NCI-H345 treated with DMSO at 0.1 percent for 48 hours (cell line): ENCODE data around the gene CDCA4.
"Not testable (repeated sequence)": the region's sequence is repeated elsewhere in the genome, so short reads cannot be mapped to it uniquely, and the experiment has no call there.

Experiments used
- DNase-seq: peaks from one replicate; lab custom pipeline; 2025; ENCODE audit not compliant: unreplicated experiment; lab: John Stamatoyannopoulos, UW

The CDCA4 gene

DNA sequence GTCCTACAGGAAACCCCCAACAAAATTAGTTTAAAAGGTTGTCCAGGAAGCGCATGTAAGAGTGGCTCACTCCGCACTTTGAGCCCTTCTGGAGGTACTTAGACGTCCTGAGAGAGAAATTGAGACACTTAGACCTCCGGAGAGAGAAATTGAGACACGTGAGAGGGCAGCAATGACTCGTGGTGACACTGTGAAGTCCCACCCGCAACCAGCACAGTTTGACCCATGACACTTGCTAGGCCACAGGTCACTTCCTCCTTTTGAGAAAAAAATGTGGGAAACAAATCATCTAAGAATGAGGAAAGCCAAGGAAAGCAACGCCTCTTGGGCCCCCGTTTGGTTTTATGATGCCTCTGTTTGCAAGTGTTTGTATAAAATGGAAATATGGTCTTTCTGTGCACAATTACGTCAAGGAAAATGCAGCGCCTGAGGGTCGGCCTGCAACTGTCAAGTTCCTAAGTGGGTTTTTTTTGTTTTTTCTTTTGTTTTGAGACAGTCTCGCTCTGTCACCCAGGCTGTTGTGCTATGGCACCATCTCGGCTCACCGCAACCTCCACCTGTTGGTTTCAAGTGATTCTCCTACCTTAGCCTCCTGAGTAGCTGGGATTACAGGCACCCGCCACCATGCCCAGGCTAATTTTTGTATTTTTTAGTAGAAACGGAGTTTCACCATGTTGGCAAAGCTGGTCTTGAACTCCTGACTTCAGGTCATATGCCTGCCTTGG lies 13.6 kb upstream of the CDCA4 start:
- no peak for DNase-seq

- not testable (repeated sequence) for DNase-seq
Observed at GRCh38 chr14:105033412-105033900, 12.6 kb upstream of the CDCA4 start.

- DNase-seq = not testable (repeated sequence)
Observed at GRCh38 chr14:105032451-105032901, 11.6 kb upstream of the CDCA4 start.

- no peak for DNase-seq
Observed at GRCh38 chr14:105030836-105031396, 10.0 kb upstream of the CDCA4 start.

GRCh38 chr14:105030194-105030593 lies 9.3 kb upstream of the CDCA4 start:
- no peak for DNase-seq

- no peak for DNase-seq
Observed at GRCh38 chr14:105029402-105029801, 8.5 kb upstream of the CDCA4 start.

GRCh38 chr14:105028251-105028927 lies 7.5 kb upstream of the CDCA4 start:
- no peak for DNase-seq

DNA sequence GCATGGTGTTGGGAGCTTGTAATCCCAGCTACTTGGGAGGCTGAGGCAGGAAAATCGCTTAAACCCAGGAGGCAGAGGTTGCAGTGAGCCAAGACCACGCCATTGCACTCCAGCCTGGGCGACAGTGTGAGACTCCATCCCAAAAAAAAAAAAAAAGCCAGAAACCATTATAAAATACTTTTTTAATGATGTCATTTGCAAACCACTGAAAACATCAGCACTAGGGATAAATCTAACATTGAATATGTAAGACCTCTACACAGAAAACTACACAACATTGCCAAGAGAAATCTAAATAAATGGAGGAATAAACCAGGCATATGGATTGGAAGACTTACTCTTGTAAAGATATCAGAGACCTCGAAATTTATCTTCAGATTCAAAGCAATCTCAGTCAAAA lies 6.8 kb upstream of the CDCA4 start:
- not testable (repeated sequence) for DNase-seq

DNA sequence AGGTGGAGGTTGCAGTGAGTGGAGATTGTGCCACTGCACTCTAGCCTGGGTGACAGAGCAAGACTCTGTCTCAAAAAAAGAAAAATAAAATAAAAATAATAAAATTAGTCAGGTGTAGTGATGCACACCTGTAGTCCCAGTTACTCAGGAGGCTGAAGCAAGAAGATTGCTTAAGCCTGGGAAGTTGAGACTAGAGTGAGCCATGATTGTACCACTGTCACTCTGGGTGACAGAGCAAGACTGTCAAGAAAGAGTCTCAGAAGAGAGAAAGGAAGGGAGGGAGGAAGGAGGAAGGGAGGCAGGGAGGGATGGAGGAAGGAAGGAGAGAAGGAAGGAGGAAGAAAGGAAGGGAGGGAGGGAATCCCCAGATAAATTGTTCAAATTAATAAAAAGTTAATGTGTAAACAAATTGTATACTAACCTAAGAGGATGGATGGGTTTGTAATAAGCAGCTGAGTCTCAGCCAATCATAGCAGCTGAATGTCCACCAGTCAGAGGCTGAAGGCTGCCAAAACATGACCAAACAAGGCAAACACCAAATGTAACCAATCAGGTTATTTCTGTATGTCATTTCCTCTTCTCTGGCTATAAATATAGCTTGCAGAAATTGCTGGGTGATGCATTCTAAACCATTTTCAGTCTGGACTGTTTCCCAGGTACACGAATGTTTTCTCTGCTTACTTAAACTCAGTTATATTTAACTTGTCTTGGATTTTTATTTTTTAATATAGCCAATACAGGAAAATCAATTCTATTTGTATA lies 6.1 kb upstream of the CDCA4 start:
- no peak for DNase-seq

DNA sequence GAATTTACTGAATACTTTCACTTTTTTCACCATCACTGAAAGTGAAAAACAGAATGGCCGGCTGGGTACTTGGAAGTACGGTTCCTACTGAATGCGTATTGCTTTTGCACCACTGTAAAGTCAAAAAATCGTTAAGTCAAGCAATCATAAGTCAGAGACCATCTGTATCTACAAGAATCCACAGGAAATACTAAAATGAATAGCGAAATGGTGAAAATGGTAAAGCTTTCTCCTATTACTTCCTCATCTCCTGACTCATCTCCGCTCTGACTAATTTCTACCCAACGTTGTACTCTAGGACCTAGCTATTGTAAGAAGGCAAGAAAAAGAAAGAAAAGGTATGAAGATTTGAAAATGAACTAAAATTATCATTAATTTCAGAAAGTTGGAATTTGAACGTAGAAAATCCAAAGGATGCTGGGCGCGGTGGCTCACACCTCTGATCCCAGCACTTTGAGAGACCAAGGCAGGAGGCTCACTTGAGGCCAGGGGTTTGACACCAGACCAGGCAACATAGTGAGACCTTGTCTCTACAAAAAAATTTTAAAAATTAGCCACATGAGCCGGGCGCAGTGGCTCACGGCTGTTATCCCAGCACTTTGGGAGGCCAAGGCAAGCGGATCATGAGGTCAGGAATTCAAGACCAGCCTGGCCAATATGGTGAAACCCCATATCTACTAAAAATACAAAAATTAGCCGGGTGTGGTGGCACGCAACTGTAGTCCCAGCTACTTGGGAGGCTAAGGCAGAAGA lies 5.3 kb upstream of the CDCA4 start:
- DNase-seq = no peak

DNA sequence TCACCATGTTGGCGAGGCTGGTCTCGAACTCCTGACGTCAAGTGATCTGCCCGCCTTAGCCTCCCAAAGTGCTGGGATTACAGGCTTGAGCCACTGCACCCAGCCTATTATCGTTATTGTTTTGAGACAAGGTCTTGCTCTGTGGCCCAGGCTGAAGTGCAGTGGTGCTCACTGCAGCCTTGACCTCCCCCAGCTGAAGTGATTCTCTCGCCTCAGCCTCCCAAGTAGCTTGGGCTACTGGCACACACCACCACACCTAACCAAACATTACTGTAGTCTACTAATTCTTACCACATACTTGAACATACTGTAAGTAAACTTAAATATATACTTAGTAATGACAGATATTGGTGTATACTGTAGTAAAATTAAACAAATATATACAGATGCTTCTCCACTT lies 4.5 kb upstream of the CDCA4 start:
- no peak for DNase-seq

DNA sequence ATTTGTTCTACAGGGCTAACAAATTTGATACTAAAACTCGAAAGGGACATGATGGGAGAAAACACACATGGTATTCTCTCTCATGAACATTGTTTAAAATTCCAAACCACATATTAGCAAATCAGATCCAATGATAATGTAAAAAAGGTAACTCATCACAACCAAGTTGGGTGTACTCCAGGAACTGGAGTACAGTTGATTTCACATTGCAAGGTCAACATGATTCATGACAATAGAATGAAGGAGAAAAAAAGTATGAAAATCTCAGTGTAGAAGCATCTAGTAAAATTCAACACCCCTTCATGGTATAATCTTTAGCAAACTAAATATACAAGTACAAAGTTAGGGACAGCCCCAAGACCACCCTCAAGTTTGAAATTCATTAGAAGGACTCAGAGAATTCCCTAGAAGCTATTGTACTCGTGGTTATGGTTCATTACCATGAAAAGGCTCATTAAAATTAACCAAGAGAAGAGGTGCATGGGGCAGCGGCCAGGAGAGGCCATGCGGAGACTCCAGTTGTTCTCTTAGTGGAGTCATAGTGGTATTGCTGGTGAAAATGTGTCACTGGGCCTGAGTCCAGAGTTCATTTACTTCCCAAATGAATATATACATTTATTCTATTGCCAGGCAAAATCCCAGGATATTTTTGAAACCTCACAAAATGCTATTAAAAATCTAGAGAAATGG lies 3.1 kb upstream of the CDCA4 start:
- no peak for DNase-seq

DNA sequence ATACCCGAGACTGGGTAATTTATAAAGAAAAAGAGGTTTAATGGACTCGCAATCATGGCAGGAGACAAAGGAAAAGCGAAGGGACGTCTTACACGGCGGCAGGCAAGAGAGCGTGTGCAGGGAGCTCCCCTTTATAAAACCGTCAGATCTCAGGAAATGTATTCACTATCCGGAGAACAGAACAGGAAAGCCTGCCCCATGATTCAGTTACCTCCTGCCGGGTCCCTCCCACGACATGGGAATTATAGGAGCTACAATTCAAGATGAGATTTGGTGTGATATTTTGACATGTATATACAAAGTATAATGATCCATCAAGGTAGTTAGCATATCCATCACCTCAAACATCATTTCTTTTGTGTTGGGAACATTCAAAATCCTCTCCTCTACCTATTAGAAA lies 2.3 kb upstream of the CDCA4 start:
- DNase-seq = no peak

DNA sequence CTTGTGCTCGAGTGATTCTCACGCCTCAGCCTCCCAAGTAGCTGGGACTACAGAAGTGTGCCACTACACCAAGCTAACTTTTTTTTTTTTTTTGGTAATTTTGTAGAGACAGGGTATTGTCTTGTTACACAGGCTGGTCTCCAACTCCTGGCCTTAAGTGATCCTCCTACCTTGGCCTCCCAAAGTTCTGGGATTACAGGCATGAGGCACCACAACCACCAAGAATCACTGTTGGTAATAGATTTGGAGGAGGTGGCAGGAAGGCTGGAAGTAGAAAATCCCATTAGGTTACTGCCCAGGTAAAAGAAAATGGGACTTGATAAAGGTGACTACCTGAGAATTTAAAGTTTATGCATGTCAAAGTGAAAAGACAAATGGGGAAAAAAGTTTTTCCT lies 1.4 kb upstream of the CDCA4 start:
- DNase-seq = no peak

DNA sequence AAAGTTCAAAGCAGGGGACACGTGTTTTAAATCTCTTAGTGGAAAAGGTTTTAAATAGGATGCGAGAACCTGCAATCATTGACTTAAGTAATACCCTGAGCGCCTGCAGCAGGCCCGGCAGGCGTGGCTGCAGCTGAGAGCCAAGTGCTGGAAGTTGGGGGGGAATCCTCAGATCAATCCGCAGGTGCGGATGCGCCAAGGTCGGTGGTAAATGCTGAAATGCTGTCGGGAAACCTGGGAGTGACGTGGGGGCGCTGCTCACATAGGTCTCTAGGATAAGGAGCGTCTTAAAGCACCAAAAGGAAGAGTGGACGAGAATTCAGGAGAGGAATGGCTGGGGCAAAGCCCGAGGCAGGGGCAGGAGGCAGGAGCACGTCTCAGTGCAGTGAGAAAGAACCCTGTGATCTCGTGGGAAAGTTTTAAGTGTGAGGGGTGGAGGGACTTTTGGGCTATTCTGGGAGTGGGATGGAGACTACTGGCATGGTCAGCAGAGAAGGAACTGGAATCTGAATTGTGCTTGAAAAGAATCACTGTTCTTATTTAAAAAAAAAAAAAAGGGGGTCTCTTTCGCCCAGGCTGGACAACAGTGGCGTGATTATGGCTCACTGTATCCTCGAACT lies 883 bp upstream of the CDCA4 start:
- no peak for DNase-seq

DNA sequence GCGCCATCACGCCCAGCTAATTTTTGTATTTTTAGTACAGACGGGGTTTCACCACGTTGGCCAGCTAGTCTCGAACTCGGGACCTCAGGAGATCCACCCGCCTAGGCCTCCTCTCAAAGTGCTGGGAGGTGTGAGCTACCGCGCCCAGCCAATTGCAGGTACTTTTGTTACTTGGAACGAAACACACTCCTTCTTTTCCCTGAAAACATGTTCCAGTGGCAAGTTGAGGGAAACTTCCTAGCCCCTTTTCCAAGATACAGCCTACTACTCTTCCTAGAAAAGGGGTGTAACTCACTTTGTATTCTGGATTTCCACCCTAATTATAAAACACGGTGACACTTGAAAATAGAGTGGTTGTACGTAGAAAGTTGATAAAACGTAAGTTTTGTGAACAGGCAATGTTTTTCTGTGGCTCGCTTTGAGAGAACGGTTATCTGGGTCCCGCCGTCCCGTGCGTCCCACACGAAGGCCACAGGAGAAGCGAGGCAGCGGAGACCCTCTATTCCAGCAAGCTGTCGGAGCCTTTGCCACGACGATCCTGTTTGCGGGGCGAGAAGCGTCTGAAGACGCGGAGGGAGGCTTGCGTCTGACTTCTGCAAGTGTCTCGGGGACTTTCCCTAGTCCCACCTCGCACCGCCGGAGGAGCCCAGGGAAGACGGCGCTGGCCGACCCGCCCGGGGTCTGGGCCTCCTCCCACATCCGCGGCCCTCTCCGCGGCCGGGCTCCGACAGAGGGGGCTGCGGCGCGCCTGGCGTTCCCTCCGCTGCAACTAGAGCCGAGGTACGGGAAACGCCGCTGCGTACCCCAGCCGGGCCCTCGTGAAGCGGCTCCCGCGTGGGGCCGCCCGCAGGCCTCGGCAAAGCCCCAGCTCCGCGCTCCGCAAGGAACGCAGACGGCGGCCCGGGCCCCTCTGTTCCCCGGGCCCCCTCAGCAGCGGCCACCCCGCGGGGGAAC lies 745 bp downstream of the CDCA4 start:
- DNase-seq = no peak

GRCh38 chr14:105018414-105018813 lies 2.5 kb downstream of the CDCA4 start:
- DNase-seq = no peak

DNA sequence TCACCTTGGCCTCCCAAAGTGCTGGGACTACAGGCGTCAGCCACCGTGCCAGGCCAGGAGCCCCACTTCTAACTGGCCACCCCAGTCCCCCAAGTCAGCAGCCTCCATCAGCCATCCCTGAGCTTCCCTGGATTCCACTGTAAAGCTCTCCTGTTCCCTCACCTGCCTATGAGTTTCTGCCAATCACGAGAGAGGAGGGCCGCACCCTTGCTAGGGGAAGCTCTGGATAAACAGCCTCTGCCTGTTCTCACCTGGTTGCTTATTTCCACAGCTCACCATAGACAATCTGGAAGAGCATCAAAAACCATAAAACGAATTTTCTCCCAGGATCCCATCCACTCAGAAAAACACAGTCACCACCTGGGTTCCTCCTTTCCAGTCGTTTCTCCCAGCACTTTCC lies 5.0 kb downstream of the CDCA4 start:
- DNase-seq = no peak

DNA sequence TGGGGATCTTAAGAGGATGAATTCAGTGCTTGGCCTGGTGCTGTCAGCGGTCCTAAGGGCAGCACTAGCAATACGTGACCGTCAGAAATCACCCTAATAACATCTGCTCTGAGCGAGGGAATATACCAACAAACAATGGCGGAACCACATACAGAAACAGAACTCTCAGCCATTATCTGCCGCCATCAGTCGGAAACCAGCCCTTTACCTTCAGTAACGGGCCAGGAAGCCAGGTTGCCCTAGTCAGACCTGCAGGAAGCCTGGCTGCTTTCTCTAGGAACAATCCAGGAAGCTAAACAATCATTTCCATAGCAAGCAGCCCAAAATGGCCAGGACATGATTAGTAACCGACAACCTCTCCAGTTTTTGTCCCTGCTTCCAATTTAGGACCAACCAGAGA lies 5.6 kb downstream of the CDCA4 start:
- DNase-seq = no peak
